T follicular helper cell (primary cell): ENCODE results near the gene FKBP7.
"Not testable (repeated sequence)": the region's sequence is repeated elsewhere in the genome, so short reads cannot be mapped to it uniquely, and the experiment has no call there.

Experiments used
- DNase-seq: peaks from one replicate; pipeline ENCODE4 v3.0.0-alpha.2; 2020; ENCODE audit warnings: low read depth

Gene FKBP7

DNA sequence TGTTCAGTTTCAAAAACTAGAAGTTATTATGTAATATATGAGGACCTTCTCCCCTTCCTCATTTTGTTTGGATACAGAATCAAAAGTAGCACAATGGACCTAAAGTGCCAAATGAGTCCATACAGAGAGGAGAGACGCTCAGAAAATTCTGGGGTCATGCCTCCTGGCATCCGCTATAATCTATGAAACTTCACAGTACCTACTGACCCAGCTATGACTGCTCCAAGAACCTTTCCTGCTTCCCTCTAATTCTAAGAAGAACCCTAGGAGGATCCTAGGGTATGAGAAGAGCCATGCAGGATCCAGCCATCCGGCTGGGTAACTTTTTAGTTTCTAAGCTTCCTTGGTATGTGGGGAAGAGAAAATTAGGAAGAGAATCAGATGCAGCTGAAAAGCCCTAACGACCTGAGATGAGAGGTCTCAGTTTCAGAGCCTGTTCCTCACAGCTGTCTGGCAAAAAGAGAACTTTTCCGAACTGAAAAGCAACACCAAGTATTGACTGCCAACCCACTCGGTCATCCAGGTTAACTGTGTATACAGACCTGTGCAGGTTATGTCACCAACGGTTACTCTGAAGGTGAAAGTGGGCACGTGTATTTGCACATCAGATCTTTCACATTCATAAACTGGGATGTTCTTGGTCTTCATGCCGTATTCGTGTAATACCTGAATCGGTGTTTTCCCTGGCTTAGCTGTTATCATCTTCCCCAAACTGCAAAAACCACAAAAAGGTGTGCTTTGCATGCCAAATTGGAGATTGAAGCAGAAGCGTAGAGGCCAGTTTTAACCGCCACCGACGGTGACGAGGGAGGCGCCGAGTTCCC, 28.5 kb downstream of the FKBP7 start:
- no peak for DNase-seq

DNA sequence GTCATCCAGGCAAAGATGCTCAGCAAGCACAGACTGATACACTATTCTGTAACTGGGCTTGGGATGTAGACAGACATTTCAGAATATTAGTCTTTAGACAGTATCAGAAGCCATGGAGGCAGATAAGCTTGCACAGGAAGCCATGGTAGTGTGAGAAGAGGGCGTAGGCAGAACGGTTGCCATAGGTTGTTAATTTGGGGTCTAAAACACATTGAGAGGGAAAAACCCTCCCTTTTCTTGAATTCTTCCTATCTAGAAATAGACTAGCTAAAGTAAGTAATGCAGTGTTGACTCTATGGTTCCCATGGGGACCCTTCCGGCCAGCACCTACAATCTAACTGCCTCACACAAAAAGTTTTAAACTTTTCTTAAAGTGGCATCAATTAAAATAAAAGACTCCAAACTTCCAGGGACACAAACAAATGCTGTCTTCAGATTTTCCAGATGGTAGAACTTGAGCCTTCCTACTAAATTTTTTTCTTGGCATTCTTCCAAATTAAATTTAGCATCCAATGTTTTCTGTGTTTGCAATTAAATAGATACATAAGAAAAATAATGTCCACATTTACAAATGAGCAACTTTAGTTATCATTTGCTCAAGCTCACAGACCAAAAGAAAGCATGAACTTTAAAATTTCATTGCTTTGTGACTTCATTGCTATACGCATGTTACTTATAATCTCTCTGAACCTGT, 29.3 kb downstream of the FKBP7 start:
- no peak for DNase-seq

DNA sequence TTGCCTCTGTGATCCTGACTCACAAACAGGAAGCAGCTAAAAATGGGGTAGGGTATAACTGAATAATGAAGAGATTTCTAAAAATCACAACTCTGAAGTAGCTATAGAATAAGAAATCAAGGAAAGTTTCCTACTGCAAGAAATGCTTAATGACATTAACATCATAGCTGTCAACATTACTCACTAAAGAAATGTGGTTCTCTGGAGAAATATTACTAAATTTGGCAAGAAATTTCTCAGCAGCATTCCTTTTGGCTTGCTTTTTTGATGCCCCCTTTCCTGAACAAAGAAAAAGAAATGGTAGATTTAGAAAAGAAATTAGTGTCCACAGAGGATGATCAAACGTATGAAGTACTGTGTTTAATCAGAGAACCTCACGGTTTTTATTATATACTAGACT, 37.0 kb downstream of the FKBP7 start:
- no peak for DNase-seq

GRCh38 chr2:178436662-178437061, 41.7 kb downstream of the FKBP7 start:
- no peak for DNase-seq

DNA sequence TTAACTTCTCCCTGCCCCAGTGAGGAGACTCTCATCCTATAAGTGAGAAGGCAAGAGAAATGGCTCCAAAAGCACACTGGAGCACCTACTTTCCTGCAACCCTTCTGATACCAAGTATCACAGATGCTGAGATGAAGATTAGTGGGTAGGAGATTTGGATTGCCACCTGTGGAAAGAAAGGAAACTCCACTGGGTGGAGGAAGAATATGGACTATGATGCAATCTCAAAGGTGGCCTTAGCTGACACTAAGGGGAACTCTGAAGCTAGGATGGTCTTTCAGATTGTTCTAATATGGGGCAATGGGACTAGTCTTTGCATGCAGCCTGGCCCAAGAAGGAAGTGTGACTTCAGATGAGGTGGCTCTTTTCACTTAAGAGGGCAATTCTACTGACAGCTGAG, 49.1 kb downstream of the FKBP7 start:
- DNase-seq: no peak

DNA sequence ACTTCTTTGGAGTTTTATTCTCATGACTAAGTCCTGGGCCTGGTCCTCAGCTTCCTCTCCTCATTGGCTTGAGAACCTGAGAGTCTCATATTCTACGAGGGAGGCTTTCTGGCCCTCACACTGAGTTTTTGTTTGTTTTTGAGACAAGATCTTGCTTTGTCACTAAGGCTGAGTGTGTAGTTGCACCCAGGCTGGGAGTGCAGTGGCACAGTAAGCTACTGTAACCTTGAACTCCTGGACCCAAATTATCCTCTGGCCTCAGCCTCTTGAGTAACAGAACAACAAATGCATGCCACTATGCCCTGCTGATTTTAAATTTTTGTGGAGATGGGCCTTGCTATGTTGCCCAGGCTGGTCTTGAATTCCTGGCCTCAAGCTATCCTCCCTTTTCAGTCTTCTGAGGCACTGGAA, 50.0 kb downstream of the FKBP7 start:
- no peak for DNase-seq

GRCh38 chr2:178427458-178427857, 50.9 kb downstream of the FKBP7 start:
- no peak for DNase-seq

DNA sequence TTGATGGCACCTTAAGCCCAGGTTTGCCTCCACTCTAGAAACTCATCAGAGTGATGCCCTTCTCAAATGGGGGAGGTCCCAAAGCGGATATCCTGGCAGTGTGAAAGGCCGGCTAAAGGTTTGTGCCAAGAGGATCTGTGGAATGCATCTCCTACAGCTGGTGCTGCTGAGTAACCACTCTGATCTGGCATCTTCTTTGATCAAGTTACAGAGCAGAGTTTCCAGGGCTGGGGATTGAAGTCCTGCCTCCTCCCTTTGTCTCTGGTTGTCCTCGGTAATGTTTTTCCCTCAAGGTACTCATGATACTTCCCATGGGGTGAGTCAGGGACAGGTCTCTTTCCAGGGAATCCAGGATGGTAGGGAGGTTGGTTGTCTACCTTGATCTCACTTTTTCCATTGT, 52.0 kb downstream of the FKBP7 start:
- no peak for DNase-seq

GRCh38 chr2:178425255-178425827, 53.1 kb downstream of the FKBP7 start:
- no peak for DNase-seq

GRCh38 chr2:178423746-178424145, 54.7 kb downstream of the FKBP7 start:
- not testable (repeated sequence) for DNase-seq

- DNase-seq: no peak
Measured at GRCh38 chr2:178422097-178422496, 56.3 kb downstream of the FKBP7 start.

- no peak for DNase-seq
Measured at GRCh38 chr2:178420463-178420999, 57.9 kb downstream of the FKBP7 start.

- DNase-seq: no peak
Measured at GRCh38 chr2:178419123-178419522, 59.3 kb downstream of the FKBP7 start.

DNA sequence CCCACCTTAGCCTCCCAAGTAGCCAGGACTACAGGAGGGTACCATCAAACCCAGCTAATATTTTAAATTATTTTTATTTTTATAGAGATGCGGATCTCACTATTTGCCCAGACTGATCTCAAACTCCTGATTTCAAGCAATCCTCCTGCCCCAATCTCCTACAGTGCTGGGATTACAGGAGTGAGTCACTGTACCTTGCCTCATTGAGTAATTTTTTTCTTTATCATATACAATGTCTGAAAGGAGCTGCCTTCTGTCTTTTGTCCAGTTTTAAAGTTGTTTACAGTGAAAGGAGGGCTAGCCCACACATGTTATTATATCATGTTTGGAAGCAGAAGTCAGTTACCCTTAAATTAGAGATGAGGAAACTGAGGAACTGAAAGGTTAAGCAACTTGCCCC, 60.0 kb downstream of the FKBP7 start:
- no peak for DNase-seq

- DNase-seq: no peak
Measured at GRCh38 chr2:178417916-178418315, 60.5 kb downstream of the FKBP7 start.

DNA sequence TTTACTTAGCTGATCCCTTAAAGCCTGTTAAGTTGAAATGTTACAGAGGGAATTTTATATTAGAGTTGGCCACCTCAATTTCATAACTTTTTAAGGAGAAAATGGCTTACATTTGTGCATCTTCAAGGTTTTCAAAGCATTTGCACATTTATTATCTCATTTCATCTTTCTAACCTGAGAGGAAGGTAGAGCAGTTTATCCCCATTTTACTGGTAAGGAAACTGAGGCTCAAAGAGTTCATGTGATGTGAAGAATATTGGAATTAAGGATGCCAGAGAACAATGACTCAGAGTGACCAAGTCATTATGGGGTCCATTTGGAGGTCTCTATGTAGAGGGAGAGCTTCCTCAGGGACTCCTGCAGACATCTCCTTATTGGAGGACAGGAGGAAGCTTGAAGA, 62.4 kb downstream of the FKBP7 start:
- no peak for DNase-seq

DNA sequence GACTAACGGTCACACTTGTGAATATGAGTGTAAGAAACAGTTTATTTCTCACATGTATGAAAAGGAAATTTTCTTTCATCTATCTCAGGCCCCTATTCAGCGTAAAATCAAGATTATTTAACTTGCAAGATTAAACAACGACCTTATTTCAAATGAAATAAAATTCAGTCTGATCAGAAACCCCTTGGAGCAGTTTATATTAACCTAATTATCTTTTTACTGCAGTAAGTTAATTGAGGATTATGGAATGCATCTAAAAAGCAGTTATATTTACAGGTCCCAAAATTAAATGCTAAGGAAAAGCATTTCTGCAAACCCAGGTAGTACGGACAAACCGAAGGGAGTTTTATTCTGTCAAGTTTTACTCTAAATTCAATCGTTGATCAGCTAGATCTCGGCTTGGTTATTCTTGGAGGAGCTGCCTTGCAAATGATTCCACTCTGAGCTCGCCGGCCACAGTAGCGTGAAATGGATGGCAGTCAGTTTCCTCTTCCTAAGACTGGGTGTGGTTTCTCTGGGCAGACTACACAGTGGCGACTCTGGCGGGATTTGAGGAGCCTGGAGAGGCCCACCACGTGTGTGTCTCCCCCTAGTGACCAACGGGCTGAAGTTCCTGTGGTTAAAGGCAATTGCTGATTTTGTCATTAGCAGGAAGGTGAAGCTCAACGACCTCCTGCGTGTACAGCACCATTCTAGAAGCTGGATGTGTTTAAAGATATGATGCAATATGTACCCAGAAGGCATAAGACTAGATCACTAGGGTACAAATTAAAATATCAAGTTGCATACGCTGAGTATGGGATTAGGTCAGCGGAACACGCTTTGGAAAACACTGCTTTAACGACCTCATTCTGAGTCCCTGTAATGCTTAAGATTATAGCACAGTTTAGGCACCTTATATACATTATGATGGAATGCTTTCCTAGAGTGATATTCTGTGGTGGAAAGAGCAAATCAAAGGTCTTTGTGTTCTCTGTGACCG, 63.8 kb downstream of the FKBP7 start:
- DNase-seq: peak; percentile 59
